Cardiac fibroblast (primary cell): Measurements from ENCODE around the gene TBC1D14.
"Not testable (repeated sequence)": the region's sequence is repeated elsewhere in the genome, so short reads cannot be mapped to it uniquely, and the experiment has no call there.

Source experiments
- DNase-seq, 2 donors: peaks; one replicate each; pipeline versions ENCODE4 v3.0.0 to v3.0.0-alpha.2; 2010; ENCODE audit warnings: low read depth in 2 of 2
- H3K4me3 ChIP-seq, 2 donors: replicated peaks in 1 of 2; 1 replicate in 1 of 2; 2 replicates in 1 of 2; pipeline ENCODE4 v1.5.1; 2011; ENCODE audit warnings: low read depth in 2 of 2, low read length in 2 of 2, mild to moderate bottlenecking in 2 of 2, moderate library complexity in 1 of 2
- CTCF ChIP-seq: IDR thresholded peaks from one replicate; pipeline ENCODE4 v1.5.1; 2011; ENCODE audit warnings: low read depth, mild to moderate bottlenecking, low read length, inconsistent platforms

Gene TBC1D14

GRCh38 chr4:6969826-6970800, 60.5 kb downstream of the TBC1D14 start:
- DNase-seq: no peak
- H3K4me3 ChIP-seq: no peak overlapping the region
- no peak for TF ChIP-seq CTCF

- TF ChIP-seq CTCF: no peak
- H3K4me3 ChIP-seq: no peak overlapping the region
Observed at GRCh38 chr4:6971536-6972374, 62.1 kb downstream of the TBC1D14 start.

DNA sequence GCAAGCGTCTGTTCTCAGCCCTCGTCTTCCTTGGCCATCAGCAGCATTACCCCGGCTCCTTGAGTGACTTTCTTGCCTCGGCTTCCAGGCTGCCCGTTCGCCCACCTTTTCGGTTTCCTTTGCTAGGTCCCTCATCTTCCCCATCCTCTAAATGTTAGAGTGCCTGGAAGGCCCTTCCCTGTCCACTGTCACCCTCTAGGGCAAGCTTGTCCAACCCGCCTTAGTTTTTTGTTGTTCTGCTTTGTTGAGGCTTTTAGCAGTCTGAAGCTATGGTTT, 62.7 kb downstream of the TBC1D14 start:
- no peak for TF ChIP-seq CTCF
- H3K4me3 ChIP-seq: no peak overlapping the region
- DNase-seq: no peak

More at GRCh38 chr4:6971536-6972374, 62.1 kb downstream of the TBC1D14 start:
- no peak for DNase-seq

- no peak overlapping the region for H3K4me3 ChIP-seq
- TF ChIP-seq CTCF: no peak
- DNase-seq: no peak
Observed at GRCh38 chr4:6972911-6973310, 63.3 kb downstream of the TBC1D14 start.

DNA sequence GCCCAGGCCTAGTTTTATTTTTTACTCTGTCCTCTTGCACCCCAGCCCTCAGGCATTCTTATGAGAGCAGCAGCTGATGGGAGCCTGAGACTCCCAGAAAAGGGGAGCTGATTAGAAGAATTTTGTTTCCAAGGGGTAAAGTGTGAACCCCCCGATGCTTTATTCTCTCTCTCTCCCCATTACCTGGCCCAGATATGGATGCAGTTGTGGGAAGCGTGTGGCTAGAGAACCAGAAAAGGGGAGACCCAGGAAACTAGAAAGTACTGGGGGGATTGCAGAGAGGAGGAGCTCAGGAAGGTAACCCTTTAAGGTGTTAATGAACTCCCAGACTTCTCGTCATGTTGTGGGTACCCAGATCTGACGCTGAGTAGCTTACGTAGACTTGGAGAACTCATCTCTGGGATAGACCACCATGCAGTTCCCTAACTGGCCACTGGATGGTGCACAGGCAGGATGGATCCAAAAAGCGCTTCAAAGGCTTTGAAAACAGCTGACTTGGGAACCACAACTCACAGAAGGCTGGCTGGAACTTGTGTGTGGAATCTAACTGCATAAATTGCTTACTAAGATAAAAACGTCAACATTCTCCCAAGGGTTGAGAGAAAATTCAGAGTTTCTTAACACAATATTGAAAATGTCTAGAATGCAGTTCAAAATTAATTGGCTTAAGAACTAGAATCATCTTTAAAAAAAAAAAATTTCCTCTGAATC, 64.7 kb downstream of the TBC1D14 start:
- peak; percentile 90 to 92 for DNase-seq
- H3K4me3 ChIP-seq: no peak overlapping the region
- TF ChIP-seq CTCF: peak; percentile 99

- DNase-seq: not testable (repeated sequence)
Observed at GRCh38 chr4:6977846-6978245, 68.2 kb downstream of the TBC1D14 start.

More at GRCh38 chr4:6977846-6978245, 68.2 kb downstream of the TBC1D14 start:
- not testable (repeated sequence) for H3K4me3 ChIP-seq
